Upper lobe of right lung (tissue), 1 donor: Measurements from ENCODE around the gene SLC37A2. TPM values are rescaled to one million over a fixed set of nuclear protein-coding genes. Genes with fewer than 3 reads are reported as not detected.

Source experiments
- ATAC-seq: fragments of 200-7000 bp; cut with Tn5 transposase; one replicate; pipeline ENCODE4 v1.9.1; 2020; ENCODE audit warnings: mild to moderate bottlenecking, moderate library complexity
- DNase-seq: peaks from one replicate; pipeline ENCODE4 v3.0.0-alpha.2; 2020
- H3K27ac ChIP-seq: fragments of 200-600 bp; one replicate; pipeline ENCODE4 v1.8.0; 2022
- H3K27me3 ChIP-seq: fragments of 200-600 bp; one replicate; pipeline ENCODE4 v1.8.0; 2022; ENCODE audit warnings: mild to moderate bottlenecking
- H3K36me3 ChIP-seq: fragments of 200-600 bp; one replicate; pipeline ENCODE4 v1.8.0; 2022
- H3K4me1 ChIP-seq: fragments of 200-600 bp; one replicate; pipeline ENCODE4 v1.8.0; 2022
- H3K4me3 ChIP-seq: fragments of 200-600 bp; one replicate; pipeline ENCODE4 v1.8.0; 2022; ENCODE audit warnings: mild to moderate bottlenecking
- H3K9me3 ChIP-seq: fragments of 200-600 bp; one replicate; pipeline ENCODE4 v1.8.0; 2022
- intact Hi-C: fragments of 100-400 bp; cut with DNase I; formaldehyde crosslinking; loops from one replicate; pipeline ENCODE4 v1.11.0; 2022
- total RNA-seq: library from RNA; stranded (reverse); fragmentation: NEBNext Ultra II Directional; extraction: Animal tissue kit (Norgen Biotek cat#: 25700); gene quantifications from one replicate; pipeline ENCODE4 v1.2.1, GENCODE V29; 2021
- TF ChIP-seq, protein P1 (sequence below): fragments of 200-600 bp; IDR thresholded peaks from one replicate; pipeline ENCODE4 v1.8.0; 2022; ENCODE audit warnings: antibody characterized with exemption
- donor health status: DM: no; HTN: yes; CAD: no; lungs with severe emphysema.

Gene SLC37A2
- total RNA-seq, 1 donor from 2014 or later = 25.1 TPM

DNA sequence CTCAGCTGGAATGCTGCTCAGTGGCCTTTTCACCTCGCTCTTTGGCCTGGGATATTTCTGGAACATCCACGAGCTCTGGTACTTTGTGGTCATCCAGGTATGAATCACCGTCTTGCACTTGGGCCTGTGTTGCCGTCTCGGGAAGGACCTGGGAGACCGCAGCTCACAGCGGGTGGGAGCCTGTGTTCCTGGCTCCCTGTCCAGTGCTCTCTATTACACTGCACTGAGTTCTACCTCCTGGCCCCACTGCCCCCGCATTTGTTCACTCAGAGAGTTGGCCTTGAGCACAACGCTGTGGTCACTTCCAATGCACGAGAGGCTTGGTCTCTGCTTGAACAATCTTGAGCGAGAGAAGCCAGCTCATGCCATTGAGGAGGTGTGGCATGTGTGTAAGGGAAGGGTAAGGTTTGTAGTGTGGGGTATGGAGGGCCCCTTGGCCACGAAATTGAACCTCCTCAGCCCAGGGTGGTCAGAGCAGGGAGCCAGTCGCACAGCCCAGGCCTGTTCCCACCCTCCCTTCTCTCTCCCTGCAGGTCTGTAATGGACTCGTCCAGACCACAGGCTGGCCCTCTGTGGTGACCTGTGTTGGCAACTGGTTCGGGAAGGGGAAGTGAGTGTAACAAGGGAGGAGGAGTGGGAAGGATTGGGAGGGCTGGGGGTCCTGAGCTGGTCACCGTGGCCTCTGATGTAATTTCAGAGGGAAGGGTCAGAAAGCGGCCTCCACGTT is 16.2 kb downstream of the SLC37A2 start:
- DNase-seq (peak; percentile 68), ATAC-seq (peak; percentile 74)
- Histone ChIP-seq H3K9me3 (no peaks in the 10 kb centered on the region), H3K4me1 (no peaks in the 10 kb centered on the region), H3K36me3 (no peaks in the 10 kb centered on the region), H3K27me3 (no peaks in the 10 kb centered on the region), H3K4me3 (no peak overlapping the region), H3K27ac (no peak overlapping the region)
- TF ChIP-seq, protein P1, sequence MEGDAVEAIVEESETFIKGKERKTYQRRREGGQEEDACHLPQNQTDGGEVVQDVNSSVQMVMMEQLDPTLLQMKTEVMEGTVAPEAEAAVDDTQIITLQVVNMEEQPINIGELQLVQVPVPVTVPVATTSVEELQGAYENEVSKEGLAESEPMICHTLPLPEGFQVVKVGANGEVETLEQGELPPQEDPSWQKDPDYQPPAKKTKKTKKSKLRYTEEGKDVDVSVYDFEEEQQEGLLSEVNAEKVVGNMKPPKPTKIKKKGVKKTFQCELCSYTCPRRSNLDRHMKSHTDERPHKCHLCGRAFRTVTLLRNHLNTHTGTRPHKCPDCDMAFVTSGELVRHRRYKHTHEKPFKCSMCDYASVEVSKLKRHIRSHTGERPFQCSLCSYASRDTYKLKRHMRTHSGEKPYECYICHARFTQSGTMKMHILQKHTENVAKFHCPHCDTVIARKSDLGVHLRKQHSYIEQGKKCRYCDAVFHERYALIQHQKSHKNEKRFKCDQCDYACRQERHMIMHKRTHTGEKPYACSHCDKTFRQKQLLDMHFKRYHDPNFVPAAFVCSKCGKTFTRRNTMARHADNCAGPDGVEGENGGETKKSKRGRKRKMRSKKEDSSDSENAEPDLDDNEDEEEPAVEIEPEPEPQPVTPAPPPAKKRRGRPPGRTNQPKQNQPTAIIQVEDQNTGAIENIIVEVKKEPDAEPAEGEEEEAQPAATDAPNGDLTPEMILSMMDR = no peak
- intact Hi-C loops = no loop called here

DNA sequence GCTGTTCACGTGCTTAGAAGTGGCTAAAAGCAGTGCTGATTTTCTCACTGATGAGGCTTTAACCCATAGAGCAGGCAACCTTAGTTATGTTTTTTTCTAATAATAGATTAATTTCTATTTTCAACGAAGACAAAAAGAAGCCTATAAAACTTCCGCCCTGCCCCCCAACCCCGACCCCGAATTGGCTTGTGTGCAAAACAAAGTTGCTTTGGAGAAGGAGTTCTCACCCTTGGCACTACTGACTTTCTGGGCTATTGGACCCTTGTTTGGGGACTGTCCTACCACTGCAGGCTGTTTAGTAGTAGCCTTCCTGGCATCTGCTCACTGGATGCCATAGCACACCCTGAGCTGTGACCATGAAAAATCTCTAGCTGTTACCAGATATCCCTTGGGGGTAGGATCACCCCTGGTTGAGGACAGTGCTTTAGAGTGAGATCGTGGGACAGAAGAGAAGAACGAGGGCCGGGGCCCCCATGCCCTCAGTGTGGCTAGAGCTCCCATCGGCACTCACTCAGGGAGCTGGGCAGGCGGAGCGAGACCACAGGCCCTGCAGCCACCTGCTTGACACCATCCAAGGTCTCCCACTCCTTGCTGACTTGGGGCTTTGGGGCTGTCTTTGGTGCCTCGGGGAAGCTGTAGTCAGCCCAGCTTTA is 16.9 kb downstream of the SLC37A2 start:
- peak; percentile 53 for DNase-seq
- TF ChIP-seq, protein P1 = no peak
- Histone ChIP-seq H3K4me3 (no peak overlapping the region), H3K27ac (no peak overlapping the region), H3K4me1 (no peaks in the 10 kb centered on the region), H3K36me3 (no peaks in the 10 kb centered on the region), H3K9me3 (no peaks in the 10 kb centered on the region), H3K27me3 (no peaks in the 10 kb centered on the region)
- intact Hi-C loops = no loop called here
- ATAC-seq = no peak

DNA sequence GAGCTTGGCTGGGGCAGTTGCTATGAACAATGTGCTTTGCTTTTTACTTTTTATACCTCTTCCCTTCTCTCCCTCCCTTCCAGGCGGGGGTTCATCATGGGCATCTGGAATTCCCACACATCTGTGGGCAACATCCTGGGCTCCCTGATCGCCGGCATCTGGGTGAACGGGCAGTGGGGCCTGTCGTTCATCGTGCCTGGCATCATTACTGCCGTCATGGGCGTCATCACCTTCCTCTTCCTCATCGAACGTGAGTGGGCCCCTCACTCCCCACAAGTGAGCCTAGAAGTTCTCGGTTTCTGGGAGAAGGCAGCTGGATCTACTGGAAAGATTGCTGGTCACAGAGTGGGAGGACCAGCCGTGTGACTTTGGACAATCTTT is 17.4 kb downstream of the SLC37A2 start:
- H3K4me3 ChIP-seq = no peak overlapping the region
- H3K27me3 ChIP-seq = no peaks in the 10 kb centered on the region
- H3K27ac ChIP-seq = no peak overlapping the region
- no peaks in the 10 kb centered on the region for H3K9me3 ChIP-seq
- TF ChIP-seq, protein P1 = no peak
- intact Hi-C loops = no loop called here
- DNase-seq (no peak), ATAC-seq (no peak)
- H3K36me3 ChIP-seq = no peaks in the 10 kb centered on the region
- no peaks in the 10 kb centered on the region for H3K4me1 ChIP-seq

DNA sequence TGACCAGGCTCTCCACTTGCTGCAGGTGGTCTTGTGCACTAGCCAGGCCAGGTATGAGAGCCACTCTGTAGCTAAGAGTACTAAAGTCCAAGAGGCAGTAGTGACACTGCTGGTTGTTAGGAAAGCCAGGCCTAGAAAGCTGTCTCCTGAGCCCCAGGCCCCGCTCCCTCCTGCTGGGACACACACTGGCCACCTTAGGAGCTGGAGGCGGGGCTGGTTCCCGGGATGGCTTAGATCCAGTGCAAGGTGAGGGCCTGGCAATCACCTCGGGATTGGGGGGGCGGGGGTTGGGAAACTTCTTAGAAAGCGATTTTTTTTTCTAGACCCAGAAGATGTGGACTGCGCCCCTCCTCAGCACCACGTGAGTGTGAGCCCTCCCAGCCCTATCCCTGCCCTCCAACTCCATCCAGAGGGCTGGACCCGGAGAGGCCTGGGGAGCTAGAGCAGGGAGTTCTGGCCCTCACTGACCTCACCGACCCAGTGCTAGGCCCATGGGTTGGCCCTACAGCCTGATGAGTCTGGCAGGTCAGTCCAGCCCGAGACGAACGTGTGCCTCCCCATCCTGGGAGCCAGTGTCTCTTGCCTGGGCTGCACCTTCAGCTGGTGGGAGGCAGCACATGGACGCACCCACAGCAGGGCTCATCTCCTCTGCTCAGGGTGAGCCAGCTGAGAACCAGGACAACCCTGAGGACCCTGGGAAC is 18.1 kb downstream of the SLC37A2 start:
- DNase-seq = peak; percentile 46
- intact Hi-C loops = no loop called here
- H3K27me3 ChIP-seq = no peaks in the 10 kb centered on the region
- TF ChIP-seq, protein P1 = no peak
- ATAC-seq = no peak
- H3K4me1 ChIP-seq = no peaks in the 10 kb centered on the region
- no peak overlapping the region for H3K27ac ChIP-seq
- H3K4me3 ChIP-seq = no peak overlapping the region
- H3K9me3 ChIP-seq = no peaks in the 10 kb centered on the region
- H3K36me3 ChIP-seq = no peaks in the 10 kb centered on the region

DNA sequence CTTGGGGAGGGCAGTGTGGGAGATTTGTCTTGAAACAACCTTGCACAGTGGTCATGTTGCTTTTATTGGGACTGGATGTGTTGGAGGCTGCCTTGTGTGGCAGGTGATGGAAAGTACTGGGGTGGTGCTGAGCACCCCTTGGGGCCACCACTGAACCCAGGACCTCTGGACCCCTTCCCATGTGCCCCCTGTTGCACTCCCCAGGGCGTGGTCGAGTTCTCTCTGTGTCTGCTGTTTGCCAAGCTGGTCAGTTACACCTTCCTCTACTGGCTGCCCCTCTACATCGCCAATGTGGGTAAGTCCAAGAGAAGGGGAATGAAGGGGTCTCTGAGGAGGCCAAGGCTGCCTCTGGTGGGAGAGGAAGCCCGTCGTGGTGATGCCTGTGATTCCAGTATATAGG is 18.9 kb downstream of the SLC37A2 start:
- no peak for DNase-seq
- TF ChIP-seq, protein P1 = no peak

More for the DNA sequence above, 18.9 kb downstream of the SLC37A2 start:
- no peak overlapping the region for H3K4me3 ChIP-seq
- H3K9me3 ChIP-seq = no peaks in the 10 kb centered on the region
- intact Hi-C loops = no loop called here
- H3K36me3 ChIP-seq = no peaks in the 10 kb centered on the region
- no peak overlapping the region for H3K27ac ChIP-seq
- no peaks in the 10 kb centered on the region for H3K27me3 ChIP-seq
- no peaks in the 10 kb centered on the region for H3K4me1 ChIP-seq
- no peak for ATAC-seq
